ENCODE measurements around the gene CALY.
A peak's percentile ranks its signal among the peaks of the same experiment; 100 is the strongest.

Gene CALY

GRCh38 chr10:133329491-133330202, 7.0 kb downstream of the CALY start:
- Histone ChIP-seq H2AFZ (ENCODE audit: low read depth) (peak overlapping the region; percentile 22; the same call in 1 of the 2 replicates), H3K27ac (no peak overlapping the region), H3K9ac (no peak overlapping the region), H3K4me3 (IDR thresholded peaks at IDR 0.05; ENCODE audit: insufficient read depth, low read depth, low read length) (no peak overlapping the region), H4K20me1 (ENCODE audit: insufficient read depth) (no peaks in the 10 kb centered on the region), H3K27me3 (ENCODE audit: insufficient read depth, low read depth) (peaks cover 46% of the 10 kb centered on the region), H3K36me3 (ENCODE audit: insufficient read depth) (no peaks in the 10 kb centered on the region), H3K4me1 (ENCODE audit: low read depth, poor library complexity, severe bottlenecking) (peaks cover 6% of the 10 kb centered on the region), H3K79me2 (ENCODE audit: insufficient read depth, low read depth) (no peaks in the 10 kb centered on the region), H3K4me2 (peak overlapping the region; percentile 76)
- TF ChIP-seq CTCF (conservative IDR thresholded peaks at IDR 0.05; ENCODE audit: low read depth, low read length): peak; percentile 90

GRCh38 chr10:133328358-133329343, 8.0 kb downstream of the CALY start:
- Histone ChIP-seq H3K4me1 (ENCODE audit: low read depth, poor library complexity, severe bottlenecking) (peaks cover 6% of the 10 kb centered on the region), H3K36me3 (ENCODE audit: insufficient read depth) (no peaks in the 10 kb centered on the region), H3K27me3 (ENCODE audit: insufficient read depth, low read depth) (peaks cover 46% of the 10 kb centered on the region), H3K4me3 (IDR thresholded peaks at IDR 0.05; ENCODE audit: insufficient read depth, low read depth, low read length) (no peak overlapping the region), H3K27ac (no peak overlapping the region), H3K4me2 (no peak overlapping the region), H3K9ac (no peak overlapping the region), H4K20me1 (ENCODE audit: insufficient read depth) (no peaks in the 10 kb centered on the region), H3K79me2 (ENCODE audit: insufficient read depth, low read depth) (no peaks in the 10 kb centered on the region), H2AFZ (ENCODE audit: low read depth) (no peak overlapping the region)
- TF ChIP-seq CTCF (conservative IDR thresholded peaks at IDR 0.05; ENCODE audit: low read depth, low read length): no peak

- H3K79me2 ChIP-seq (ENCODE audit: insufficient read depth, low read depth): no peaks in the 10 kb centered on the region
- no peak overlapping the region for H3K4me3 ChIP-seq (IDR thresholded peaks at IDR 0.05; ENCODE audit: insufficient read depth, low read depth, low read length)
- no peaks in the 10 kb centered on the region for H3K36me3 ChIP-seq (ENCODE audit: insufficient read depth)
- no peak overlapping the region for H3K27ac ChIP-seq
- no peaks in the 10 kb centered on the region for H4K20me1 ChIP-seq (ENCODE audit: insufficient read depth)
- no peak overlapping the region for H3K4me2 ChIP-seq
- H3K4me1 ChIP-seq (ENCODE audit: low read depth, poor library complexity, severe bottlenecking): peaks cover 6% of the 10 kb centered on the region
- H3K27me3 ChIP-seq (ENCODE audit: insufficient read depth, low read depth): peaks cover 44% of the 10 kb centered on the region
- H3K9ac ChIP-seq: no peak overlapping the region
- H2AFZ ChIP-seq (ENCODE audit: low read depth): no peak overlapping the region
- no peak for TF ChIP-seq CTCF (conservative IDR thresholded peaks at IDR 0.05; ENCODE audit: low read depth, low read length)
Observed at GRCh38 chr10:133327651-133328357, 8.9 kb downstream of the CALY start.

Data from KMS-11 (cell line).